Stimulated activated CD4-positive, alpha-beta T cell treated with anti-CD3 and anti-CD28 coated beads, Interleukin-2, amount 100 ng/mL, for 4 hours (primary cell): ENCODE results near the gene MYH9.
"Not testable (repeated sequence)": the region's sequence is repeated elsewhere in the genome, so short reads cannot be mapped to it uniquely, and the experiment has no call there.

Experiments used
- DNase-seq: peaks from one replicate; pipeline ENCODE4 v3.0.0-alpha.2; 2020; ENCODE audit warnings: low read depth

Gene MYH9

DNA sequence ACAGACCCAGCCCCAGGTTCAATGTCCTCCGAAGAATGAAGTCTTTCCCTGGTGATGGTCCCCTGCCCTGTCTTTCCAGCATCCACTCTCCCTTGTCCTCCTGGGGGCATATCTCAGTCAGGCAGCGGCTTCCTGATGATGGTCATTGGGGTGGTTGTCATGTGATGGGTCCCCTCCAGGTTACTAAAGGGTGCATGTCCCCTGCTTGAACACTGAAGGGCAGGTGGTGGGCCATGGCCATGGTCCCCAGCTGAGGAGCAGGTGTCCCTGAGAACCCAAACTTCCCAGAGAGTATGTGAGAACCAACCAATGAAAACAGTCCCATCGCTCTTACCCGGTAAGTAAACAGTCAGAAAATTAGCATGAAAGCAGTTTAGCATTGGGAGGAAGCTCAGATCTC is 120.7 kb downstream of the MYH9 start:
- no peak for DNase-seq

DNA sequence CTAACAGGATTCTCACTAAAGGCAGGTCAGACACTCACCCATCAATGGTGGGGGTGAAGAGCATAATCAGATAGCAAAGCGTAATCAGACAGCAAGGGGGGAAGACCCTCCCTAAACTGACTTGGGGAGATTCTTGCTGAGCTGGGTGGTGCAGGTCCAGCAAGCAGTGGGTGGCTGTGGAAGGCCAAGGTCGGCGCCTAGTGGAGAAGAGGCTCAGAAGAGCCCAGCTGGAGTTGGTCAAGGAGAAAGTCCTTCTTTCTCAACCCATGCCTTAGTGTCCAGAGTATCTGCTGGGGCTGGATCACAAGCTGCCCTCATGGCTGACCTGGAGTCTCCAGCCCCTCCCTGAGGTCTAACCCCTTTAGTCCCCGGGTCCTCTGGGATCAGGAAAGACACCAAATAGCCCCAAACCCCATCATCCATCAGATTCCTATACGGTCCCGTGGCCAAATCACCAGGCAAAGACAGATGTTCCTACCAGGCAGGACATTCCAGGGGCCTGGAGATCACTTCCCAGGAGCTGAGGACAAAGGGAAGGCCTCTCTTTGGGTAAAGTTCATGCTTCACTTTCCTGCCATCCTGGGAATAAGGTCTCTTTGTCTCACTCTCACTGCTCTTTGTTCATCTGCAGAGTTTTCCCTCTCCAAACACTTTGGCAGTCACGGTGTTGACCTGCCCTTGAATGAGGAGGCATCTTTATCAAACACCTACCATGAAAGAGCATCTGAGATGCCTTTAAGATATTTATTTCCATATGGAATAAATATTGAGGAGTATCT is 123.7 kb downstream of the MYH9 start:
- not testable (repeated sequence) for DNase-seq

DNA sequence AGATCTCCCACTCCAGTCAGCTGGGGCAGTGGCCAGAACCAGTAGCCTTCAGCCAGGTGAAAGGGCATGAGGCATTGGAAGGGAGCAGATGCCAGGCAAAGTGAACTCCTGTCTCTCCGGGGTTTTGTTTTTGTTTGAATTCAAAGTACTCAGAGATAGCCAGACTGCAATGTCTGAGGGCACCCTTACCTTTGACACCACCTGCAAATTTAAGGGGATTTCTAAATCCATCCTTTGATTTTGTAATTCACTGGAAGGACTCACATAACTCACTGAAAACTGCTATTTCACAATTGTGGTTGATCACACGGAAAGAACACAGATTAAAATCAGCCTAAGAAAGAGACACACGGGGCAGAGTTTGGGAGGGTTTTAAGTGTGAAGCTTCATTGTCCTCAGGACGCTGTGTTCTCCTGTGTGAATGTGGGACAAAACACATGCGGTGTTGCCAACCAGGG is 124.5 kb downstream of the MYH9 start:
- not testable (repeated sequence) for DNase-seq

DNA sequence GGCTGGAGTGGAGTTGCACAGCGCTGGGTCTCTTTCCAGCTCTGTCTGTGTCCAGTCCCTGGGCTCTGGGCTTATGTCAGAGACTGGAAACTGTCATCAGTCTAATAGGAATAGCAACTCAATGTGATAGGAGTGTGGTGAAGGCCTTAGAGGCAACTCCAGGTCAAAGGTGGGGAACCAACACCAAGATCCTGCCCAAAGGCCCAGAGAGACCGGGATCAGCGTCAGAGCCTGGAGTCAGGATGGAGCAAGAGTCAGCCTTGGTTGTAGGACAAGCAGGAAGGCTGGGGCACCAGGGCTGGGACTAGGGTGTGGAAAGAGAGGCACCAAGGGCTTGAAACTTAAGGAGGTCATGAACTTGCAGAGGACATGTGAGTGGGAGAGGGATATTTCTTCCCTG is 125.5 kb downstream of the MYH9 start:
- DNase-seq = not testable (repeated sequence)

DNA sequence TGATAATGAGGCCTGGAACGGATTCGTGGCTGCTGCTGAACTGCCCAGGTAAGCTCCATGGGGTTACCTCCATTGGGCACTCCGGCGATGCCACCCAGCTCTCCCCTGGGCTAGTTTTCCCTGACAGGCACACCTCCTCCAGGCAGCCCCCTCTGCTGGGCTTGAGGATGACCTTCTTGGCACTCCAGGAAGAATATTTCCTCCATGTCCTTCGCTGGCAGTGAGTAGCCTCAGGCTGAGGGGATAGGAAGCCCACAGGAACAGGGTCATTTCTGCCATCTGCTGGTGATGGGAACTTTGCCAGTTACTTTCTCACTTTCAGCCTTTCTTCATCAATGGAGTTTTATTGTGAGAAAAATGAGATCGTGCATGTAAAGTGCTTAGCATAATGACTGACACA is 126.1 kb downstream of the MYH9 start:
- not testable (repeated sequence) for DNase-seq

DNA sequence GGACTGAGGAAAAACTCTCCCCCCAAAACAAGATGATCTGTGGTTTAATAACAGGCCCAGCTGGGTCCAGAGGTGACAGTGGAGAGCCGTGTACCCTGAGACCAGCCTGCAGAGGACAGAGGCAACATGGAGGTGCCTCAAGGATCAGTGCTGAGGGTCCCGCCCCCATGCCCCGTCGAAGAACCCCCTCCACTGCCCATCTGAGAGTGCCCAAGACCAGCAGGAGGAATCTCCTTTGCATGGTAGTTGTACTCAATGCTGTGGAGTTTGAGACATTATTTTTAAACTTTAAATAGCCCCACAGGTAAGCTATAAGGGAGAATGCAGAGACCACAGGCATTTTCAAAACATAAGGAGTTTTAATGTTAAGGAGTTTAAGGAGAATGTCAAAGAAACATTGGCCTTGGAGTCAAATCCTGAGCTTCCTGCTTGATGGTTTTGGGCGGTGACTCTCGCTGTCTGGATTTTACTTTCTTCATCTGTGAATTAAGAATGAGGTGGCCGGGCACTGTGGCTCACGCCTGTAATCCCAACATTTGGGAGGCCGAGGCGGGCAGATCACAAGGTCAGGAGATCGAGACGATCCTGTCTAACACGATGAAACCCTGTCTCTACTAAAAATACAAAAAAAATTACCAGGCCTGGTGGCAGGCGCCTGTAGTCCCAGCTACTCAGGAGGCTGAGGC is 128.0 kb downstream of the MYH9 start:
- no peak for DNase-seq

DNA sequence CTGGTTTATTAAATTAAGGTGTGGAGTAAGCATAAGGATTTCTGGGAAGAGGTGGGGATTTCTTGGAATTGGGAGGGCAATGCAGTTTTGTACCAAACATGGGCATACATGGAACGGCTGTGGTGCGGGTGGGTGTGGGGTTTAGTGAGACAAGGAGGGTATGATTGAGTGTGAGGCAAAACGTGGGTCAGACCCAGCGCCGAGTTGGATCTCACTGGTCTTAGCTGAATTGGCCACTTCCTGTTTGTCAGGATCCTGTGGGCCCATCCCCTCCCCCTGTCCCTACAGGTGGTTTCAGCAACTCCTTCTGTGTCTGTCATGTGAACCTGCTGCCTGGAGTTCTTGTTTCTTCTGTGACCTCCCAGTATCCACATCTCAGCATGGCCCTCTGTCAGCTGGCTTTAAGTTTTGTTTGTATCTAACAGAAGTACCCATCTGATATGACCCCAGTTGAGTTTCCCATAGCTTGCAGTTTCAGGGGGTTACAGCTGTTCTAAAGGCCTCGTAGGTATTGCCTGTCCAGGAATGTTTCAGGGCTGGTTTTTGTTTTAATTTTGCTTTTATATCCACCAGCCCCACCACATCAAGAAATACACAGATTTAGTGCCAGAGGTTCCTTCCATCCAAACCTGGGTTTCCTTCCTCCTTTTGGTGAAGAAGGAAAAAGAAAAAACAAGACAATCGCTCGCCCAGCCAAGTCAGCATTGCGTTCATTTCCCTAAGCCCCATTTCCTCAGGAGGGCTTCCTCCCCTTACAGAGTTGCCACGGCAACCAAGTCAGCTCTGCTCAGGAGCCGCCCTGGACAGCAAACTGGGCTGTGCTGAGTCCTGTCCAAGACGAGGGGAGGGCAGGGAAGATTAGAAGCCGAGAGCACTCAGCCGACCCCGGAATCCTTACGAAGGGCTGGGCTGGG is 128.8 kb downstream of the MYH9 start:
- DNase-seq = no peak

DNA sequence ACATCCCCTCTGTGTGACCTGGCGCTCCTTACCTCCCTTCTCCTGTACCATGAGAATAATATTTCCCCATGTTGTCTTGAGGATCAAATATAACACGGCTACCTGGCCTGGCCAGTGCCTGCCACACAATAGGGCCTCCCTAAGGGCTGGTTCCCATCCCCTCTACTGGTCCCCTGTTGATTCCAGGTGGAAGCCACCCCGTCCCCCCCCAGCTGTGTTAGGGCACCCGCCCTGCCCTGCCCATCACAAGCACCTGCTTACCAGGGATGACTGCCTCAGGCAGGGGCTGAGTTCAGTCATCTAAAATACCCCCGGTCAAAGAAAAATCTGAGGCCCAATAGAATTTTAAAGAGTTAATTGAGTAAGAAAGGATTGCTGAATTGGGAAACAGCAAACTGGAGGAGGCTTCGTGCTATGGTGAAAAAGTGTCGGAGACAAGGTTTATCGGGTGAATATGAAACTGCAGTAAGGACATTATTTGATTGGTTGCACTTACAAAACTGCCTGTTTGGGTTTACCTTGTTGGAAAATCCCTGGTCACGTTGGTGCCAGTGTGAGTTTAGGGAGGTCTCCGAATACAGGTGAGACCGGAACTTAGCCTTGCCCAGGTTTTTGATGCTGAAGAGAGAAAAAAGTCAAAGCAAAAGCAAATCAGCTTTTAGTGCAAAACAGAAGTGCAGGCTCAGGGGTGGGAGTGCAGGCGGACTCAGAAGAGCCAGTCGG is 129.7 kb downstream of the MYH9 start:
- no peak for DNase-seq

DNA sequence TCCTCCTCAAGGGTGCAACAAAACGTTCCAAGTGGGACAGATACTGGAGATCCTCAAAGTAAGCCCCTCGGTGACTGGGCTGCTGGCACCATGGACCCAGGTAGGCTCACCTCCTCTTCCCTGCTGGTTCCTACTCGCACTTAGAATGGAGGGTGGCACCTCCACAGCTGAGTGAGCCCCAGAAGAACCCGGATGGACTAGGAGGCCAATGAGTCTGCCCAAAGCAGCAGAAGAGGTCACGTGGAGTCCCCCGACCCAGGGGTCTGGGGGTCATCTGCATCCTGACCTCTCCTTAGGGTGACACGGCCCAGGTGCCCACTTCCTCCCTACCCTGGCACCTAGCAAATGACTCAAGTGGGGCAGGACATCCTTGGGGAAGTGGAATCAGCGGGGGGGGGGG is 130.5 kb downstream of the MYH9 start:
- DNase-seq = no peak

DNA sequence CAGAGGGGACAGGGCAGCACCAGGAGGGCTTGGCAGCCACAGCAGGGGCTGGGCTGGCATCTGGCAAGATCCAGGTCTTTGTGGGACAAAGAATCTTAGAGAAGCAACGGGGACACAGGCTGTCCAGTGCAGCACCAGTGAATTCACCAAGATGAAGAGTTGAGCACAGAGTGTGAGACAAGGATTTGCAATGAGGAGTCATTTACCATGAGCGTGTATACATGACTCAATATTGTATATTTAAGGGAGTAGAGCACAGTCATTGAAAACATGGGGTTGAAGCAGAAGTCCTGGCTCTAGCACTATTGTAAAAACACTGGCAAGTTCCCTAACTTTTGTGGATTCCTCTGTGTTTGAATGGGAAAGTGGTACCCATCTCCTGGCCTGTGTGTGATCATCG is 131.3 kb downstream of the MYH9 start:
- no peak for DNase-seq

DNA sequence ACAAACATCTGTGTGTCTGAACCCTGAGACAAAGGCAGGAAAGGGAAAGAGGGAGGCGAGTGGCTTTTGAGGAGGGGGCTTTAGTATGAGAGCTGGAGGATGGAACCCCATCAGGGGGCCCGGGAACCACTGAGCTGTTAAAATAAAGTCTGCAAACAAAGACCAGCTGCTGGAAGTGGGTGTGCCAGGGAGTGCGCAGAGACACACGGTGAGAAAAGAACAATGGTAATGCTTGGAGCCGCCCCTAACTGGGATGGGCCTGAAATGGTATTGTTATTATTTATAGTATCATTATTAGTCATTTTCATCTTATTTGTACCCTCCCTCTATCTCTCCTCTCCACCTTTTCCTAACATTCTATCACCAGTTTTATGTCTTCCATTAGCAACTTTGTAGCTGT is 132.2 kb downstream of the MYH9 start:
- DNase-seq = not testable (repeated sequence)

DNA sequence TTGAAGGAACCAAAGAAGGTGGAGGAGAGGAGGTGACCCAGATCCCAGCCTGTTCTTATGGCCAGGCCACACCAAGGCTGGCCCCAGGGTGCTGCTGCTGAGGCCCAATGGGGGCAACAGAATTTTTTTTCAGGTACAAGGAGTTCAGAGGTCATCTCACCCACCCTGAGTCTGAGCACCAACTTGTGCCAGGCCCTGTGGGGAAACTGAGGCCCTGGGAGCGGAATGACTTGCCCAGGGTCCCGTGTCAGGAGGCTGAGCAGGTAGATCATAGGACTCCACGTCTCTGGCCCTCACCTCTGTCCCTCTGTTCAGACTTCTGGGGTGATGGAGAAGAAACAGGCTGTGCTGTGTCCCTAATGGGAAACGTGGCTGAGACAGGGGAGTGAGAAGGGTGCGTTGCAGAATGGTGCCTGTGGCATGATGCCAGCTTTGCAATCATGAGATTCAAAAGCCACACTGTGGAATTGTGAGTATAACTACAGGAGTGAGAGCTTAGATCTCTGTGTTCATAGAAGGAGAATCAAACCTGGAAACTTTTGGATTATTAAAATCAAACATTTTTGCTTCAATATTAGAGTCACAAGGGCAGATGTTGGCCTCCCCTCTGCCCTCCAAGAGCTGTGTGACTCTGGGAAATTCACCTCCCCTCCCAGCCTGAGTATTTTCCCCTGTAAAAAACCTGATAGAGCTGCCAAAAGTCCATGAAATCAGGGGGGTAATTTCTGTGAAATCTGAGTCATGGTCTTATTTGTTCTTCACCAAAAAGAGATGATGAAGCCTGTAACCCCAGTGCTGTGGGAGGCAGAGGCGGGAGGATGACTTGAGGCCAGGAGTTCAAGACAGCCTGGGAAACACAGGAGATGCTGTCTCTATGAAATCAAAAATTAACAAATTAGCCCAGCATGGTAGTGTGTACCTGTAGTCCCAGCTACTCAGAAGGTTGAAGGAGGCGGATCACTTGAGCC is 134.0 kb downstream of the MYH9 start:
- peak; percentile 62 for DNase-seq

DNA sequence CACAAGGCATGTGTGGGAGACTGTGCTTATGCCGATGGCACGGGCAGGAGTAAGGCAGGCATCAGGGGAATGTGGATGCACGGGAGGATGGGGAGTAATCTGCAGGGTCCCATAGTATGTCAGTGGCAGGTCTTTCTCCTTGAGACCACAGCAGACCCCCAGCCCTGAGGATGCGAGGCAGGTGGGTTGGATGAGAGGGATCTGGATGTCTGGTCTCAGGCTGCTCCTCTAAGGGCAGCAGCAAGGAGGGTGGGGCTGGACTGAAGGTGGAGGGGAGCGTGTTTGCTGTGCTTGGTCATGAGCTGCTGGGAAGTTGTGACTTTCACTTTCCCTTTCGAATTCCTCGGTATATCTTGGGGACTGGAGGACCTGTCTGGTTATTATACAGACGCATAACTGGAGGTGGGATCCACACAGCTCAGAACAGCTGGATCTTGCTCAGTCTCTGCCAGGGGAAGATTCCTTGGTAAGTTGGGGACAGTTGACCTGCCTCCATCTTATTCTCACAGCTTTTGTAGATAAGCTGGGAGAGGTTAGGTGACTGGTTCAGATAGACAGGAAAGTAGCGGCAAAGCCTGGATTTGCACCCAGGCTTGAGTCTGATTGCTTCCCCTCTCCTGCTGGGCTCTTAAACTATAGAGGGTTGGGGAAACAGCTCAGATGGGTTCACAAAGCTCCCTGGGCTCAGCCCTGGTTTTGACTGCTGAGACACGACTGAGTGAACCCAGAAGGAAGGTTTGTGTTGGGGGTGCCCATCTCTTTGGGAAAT is 134.8 kb downstream of the MYH9 start, which contains the start of gene APOL1:
TSS of gene APOL1 (plus strand) at position 380 of the 769 bp plus-strand sequence. CDS start 1,823 bp downstream, outside the sequence.
- peak; percentile 61 for DNase-seq

DNA sequence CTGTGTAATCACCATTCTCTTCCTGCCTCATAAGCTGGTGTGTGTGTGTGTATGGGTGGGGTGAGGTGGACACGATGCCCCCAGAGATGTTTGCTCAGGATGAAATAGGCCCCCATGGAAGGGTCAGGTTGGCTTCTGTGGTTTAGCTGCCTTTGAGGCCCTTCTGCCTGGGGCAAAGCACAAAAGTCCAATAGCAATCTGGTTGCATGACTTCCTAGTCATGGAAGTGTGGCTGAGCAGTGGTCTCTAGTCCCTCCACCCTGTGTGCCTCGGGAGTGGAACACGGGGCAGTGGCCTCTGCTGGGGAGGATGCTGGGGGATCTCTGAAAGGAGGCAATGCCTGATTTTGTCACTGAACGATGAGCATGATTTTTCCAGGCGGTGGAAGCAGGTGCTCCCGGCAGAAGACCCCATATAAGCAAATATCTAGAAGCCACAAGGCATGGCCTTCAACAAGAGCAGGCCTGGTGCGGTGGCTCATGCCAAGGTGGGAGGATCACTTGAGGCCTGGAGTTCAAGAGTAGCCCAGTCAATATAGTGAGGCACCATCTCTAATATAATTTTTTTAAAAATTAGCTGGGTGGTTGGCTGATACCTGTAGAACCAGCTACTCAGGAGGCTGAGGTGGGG is 135.7 kb downstream of the MYH9 start:
- DNase-seq = not testable (repeated sequence)

DNA sequence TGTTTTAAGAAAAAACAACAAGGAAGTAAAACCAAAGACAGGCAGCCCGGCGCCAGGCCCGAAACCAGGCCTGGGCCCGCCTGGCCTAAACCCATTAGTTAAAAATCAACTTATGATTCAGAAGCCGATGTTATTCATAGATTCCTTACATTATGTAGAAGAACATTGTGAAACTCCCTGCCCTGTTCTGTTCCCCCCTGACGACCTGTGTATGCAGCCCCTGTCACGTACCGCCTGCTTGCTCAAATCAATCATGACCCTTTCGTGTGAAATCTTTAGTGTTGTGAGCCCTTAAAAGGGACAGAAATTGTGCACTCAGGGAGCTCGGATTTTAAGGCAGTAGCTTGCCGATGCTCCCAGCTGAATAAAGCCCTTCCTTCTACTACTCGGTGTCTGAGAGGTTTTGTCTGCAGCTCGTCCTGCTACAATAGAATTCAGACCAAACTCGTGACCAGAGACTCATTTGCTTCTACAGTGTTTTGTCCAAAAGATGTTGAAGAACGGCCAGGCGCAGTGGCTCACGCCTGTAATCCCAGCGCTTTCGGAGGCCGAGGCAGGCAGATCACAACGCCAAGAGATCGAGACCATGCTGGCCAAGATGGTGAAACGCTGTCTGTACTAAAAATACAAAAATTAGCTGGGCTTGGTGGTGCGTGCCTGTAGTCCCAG is 137.3 kb downstream of the MYH9 start:
- not testable (repeated sequence) for DNase-seq

DNA sequence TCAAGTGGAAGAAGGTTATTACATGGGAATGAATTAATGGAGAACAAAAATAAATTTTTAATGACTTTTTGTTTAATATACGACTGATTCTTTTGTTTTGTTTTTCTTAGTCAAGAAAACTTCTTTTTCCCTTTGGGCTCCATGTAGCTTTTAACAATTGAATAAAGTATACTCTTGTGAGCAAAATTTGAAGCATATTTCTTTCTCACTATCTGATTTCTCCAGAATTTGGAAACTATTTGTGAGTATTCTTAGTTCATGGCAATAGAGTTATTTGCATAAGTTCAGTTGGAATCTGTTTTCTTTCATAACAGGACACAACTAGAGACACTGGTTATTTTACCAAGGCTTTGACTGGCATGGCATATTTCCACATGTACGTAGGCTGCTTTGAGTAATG is 138.6 kb downstream of the MYH9 start:
- no peak for DNase-seq

DNA sequence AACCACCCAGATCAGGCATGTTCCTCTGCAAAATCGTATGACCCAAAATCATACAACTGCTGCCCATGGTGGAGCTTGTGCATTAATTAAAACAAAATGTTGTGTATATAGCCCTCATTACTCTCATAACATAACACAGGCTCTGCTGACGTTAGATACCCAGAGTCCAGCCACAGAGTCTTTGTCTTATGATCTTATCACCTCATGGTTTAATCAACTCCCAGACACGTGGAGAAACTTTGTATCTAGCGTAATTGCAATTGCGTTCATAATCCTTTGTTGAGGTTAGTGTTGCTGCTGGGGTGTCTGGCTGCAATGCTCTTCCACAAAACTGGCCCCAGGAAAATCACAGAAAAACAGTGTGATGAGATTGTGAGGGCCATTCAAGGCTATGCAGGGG is 139.8 kb downstream of the MYH9 start:
- DNase-seq = no peak

DNA sequence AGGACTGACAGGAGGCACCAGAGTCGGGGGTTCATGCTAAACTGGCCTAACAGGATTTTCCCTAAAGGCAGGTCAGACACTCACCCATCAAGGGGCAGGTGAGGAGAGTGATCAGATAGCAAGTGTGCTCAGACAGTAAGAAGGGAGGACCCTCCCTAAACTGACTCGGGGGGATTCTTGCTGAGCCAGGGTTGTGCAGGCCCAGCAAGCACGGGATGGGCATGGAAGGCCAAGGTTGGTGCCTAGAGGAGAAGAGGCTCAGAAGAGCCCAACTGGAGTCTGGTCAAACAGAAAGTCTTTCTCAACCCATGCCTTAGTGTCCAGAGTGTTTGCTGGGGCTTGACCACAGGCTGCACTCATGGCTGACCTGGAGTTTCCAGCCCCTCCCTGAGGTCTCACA is 141.0 kb downstream of the MYH9 start:
- DNase-seq = no peak
